GM21381 (cell line): ENCODE results near the gene ARHGAP44.

Experiments
- ATAC-seq: cut with Tn5 transposase; IDR thresholded peaks from one replicate; pipeline ENCODE4 v1.9.1; 2021; ENCODE audit warnings: mild to moderate bottlenecking, moderate library complexity; ENCODE audit not compliant: unreplicated experiment

Gene ARHGAP44

GRCh38 chr17:12896180-12896785 lies 107.0 kb downstream of the ARHGAP44 start:
- ATAC-seq = no peak

DNA sequence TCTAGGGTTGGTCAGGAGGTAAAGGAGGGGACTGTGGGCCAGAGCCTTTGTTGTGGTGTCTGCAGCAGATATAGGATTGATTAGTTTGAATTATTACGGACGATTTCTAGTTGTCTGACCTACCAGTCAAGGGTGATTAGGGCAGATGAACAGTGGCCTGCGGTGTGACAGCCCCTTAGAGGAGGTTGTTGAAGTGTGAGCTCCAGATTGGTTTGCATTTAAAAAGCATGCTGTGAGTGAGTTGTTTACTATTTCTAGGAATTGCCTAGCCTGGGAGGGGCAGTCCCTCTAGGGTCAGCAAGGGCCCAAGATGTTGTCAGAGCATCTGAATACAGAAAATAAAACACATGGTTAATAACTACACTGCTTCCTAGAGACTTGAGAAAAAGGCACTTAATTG lies 108.8 kb downstream of the ARHGAP44 start:
- ATAC-seq = no peak

- ATAC-seq = no peak
Measured at GRCh38 chr17:12899604-12900003, 110.3 kb downstream of the ARHGAP44 start.

- ATAC-seq = no peak
Measured at GRCh38 chr17:12900474-12900873, 111.2 kb downstream of the ARHGAP44 start.

GRCh38 chr17:12902046-12902445 lies 112.7 kb downstream of the ARHGAP44 start:
- no peak for ATAC-seq

DNA sequence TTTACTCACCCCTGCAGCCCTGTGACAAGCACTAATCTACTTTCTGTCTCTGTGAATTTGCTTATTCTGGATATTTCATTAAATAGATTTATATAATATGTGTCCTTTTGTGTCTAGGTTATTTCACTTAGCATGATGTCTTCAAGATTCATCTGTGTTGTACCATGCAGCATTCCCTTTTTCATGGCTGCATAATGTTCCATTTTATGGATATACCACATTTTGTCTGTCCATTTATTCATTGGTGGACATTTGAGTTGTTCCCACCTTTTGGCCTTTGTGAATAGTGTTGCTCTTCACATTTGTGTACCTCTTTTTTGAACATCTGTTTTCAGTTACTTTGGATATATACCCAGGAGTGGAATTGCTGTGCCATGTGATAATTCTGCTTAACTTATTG lies 118.2 kb downstream of the ARHGAP44 start:
- ATAC-seq = no peak

DNA sequence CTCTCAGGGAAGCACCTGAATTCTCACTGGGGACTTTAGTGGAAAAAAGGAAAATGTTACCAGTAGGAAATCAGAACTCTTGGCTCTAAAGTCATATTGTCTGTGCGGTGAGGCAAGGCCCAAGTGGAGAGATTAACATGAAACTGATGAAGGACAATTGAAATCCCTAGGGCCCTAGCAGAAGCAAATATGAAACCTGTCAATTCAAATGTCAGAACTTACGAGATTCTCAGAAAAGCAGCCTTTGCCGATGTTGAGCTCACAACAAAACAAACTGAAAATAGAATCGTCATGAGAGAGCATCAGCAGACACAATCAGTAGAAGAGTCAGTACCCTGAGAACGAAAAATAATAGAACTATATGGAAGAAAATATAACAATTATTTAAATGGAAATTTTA lies 119.7 kb downstream of the ARHGAP44 start:
- ATAC-seq = no peak

DNA sequence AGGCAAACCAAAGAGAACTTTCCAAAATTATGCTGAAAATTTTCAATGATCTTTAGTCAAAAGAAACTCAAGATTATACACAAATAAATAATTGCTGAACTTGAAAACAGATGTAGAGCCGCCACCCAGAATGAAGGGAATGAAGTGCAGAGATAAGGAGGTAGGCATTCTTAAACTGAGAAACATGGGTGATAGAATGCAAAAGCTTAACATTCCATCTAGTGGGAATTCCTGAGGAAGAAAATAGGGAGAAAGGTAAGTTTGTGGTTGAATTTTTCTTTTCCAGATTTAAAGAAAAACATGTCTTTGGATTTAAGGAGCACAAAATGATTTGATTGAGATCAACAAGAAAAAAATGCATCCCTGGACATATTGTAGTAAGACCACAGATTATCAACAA lies 120.2 kb downstream of the ARHGAP44 start:
- no peak for ATAC-seq

GRCh38 chr17:12911239-12911638 lies 121.9 kb downstream of the ARHGAP44 start:
- no peak for ATAC-seq

- ATAC-seq = no peak
Measured at GRCh38 chr17:12917399-12917798, 128.1 kb downstream of the ARHGAP44 start.

GRCh38 chr17:12918142-12918541 lies 128.8 kb downstream of the ARHGAP44 start:
- no peak for ATAC-seq

GRCh38 chr17:12922120-12922519 lies 132.8 kb downstream of the ARHGAP44 start:
- no peak for ATAC-seq

- no peak for ATAC-seq
Measured at GRCh38 chr17:12924614-12925013, 135.3 kb downstream of the ARHGAP44 start.

GRCh38 chr17:12927001-12927400 lies 137.7 kb downstream of the ARHGAP44 start:
- ATAC-seq = no peak

DNA sequence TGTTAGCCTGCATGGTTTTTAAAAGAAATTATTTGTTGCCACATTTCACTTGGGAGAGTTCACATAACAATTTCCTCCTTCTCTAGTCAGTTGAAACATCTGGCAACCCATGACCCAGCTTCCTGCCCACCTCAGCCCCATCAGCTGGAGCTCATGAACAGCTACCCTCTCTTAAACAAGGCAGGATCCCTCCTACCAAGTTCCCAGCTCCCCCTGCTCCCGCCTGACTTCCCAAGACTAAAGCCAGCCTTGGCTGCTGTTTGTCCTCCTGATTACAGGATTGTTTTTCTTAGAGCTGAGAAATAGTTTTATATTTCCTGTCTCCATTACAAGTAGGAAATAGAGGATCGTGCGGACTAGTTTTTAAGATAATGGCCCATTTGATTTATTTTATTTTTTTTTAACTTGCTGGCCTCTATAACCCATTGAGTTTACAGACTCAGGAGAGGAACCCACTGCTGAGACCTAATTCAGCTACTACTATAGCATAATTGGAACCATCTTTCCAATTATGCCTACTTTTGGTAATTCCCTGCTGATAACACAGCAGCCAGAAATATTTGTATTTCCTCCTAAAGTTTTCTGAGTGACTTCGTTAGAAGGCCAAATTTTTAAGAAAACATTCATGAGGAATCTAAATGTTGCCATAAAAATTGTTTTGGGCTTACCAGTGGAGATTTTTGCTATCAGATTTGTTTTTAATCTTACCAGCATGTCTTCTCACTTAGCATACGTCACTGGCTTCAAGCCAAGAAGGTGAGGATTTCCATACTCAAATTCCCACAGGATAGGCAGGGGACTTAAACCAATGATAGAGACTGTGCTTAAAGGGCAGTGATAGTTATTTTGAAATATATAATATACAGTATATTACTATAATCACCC lies 138.5 kb downstream of the ARHGAP44 start:
- ATAC-seq = no peak

GRCh38 chr17:12928736-12929135 lies 139.4 kb downstream of the ARHGAP44 start:
- no peak for ATAC-seq

- ATAC-seq = no peak
Measured at GRCh38 chr17:12936501-12936900, 147.2 kb downstream of the ARHGAP44 start.

DNA sequence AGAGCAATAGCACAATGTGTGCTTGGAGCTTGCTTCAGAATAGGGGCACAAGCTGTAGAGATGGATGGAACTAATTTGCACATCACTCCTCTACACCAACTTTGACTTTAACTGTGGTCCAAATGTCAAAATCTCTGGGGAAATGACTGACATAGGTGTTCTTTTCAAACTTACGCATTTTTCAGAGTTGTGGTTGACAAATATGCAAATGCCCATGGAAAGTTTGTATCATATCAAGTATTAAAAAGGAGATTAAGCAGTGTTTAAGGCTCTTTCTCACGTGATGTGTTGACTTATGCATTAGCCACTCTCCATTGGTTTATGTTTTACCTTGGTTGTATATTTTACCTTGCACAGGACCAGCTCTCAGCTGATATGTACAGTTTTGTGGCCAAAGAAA lies 151.4 kb downstream of the ARHGAP44 start:
- ATAC-seq = no peak

- ATAC-seq = no peak
Measured at GRCh38 chr17:12947047-12947446, 157.7 kb downstream of the ARHGAP44 start.

GRCh38 chr17:12952012-12952411 lies 162.7 kb downstream of the ARHGAP44 start:
- ATAC-seq = no peak

GRCh38 chr17:12953156-12953555 lies 163.9 kb downstream of the ARHGAP44 start:
- ATAC-seq = no peak

DNA sequence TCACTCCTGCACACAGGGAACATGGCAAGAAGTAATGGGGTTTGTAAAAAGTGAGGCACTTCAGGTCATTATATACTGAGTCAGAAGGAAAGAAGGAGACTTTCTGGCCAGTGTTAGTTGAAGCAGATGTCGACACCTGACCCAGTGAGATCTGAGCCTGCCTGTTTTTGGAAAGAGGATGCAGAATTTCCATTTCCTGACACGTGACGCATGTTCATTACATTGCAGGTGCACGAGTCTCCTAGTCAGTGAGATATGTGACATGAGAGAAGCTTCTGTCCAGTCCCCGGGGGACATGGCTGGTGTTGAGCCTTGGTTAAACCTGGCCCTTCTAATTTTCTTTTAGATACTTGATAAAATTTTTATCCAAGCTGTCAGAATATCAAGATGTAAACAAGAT lies 166.2 kb downstream of the ARHGAP44 start:
- no peak for ATAC-seq
